ENCODE measurements around the gene KRT85.

The KRT85 gene

GRCh38 chr12:52313926-52314325 is 53.4 kb downstream of the KRT85 start:
- no peak overlapping the region for H3K27ac ChIP-seq
- TF ChIP-seq, protein P1, sequence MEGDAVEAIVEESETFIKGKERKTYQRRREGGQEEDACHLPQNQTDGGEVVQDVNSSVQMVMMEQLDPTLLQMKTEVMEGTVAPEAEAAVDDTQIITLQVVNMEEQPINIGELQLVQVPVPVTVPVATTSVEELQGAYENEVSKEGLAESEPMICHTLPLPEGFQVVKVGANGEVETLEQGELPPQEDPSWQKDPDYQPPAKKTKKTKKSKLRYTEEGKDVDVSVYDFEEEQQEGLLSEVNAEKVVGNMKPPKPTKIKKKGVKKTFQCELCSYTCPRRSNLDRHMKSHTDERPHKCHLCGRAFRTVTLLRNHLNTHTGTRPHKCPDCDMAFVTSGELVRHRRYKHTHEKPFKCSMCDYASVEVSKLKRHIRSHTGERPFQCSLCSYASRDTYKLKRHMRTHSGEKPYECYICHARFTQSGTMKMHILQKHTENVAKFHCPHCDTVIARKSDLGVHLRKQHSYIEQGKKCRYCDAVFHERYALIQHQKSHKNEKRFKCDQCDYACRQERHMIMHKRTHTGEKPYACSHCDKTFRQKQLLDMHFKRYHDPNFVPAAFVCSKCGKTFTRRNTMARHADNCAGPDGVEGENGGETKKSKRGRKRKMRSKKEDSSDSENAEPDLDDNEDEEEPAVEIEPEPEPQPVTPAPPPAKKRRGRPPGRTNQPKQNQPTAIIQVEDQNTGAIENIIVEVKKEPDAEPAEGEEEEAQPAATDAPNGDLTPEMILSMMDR (conservative IDR thresholded peaks at IDR 0.05): no peak

GRCh38 chr12:52313461-52313860 is 53.8 kb downstream of the KRT85 start:
- H3K27ac ChIP-seq: no peak overlapping the region
- TF ChIP-seq, protein P1 (conservative IDR thresholded peaks at IDR 0.05): no peak

- TF ChIP-seq, protein P1 (conservative IDR thresholded peaks at IDR 0.05): no peak
These were observed 55.2 kb downstream of the KRT85 start for GRCh38 chr12:52312086-52312485.

GRCh38 chr12:52311285-52311648 is 56.0 kb downstream of the KRT85 start:
- TF ChIP-seq, protein P1 (conservative IDR thresholded peaks at IDR 0.05): no peak
- no peak overlapping the region for H3K27ac ChIP-seq

More at GRCh38 chr12:52312086-52312485, 55.2 kb downstream of the KRT85 start:
- no peak overlapping the region for H3K27ac ChIP-seq

GRCh38 chr12:52310622-52311284 is 56.5 kb downstream of the KRT85 start:
- H3K27ac ChIP-seq: no peak overlapping the region
- TF ChIP-seq, protein P1 (conservative IDR thresholded peaks at IDR 0.05): no peak

All from VCaP (cell line).